Measurements from ENCODE around the gene NDUFS6.
"Not testable (repeated sequence)": the region's sequence is repeated elsewhere in the genome, so short reads cannot be mapped to it uniquely, and the experiment has no call there.

Gene NDUFS6

DNA sequence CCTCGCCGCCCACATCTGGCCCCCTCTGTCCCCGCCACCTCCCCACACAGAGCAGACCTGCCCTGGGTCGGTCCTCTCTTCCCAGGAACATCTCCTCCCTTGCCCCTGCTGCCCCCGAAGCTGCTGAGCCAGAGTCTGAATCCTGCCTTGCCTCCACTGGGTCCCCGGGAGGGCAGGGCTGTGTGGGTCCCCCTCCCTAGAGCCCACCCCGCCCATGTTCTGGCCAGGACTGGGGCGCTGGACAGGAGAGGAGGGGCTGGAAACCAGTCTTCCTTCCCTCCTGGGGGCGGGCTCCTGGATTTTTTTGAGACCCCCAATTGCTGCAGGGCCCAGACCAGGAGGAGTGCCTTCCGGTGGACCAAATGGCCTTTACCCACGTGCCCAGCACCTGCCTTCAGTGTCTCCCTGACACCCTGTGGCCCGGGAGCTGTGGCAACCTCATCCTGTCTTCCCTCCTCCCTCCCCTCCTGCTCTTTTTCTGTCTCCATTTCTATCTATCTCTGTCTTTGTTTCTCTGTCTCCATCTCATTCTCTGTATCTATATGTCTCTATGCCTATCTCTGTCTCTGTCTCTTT is 13.6 kb upstream of the NDUFS6 start:
- no peak overlapping the region for H3K27ac ChIP-seq
- no peak for DNase-seq
- no peaks in the 10 kb centered on the region for H3K9me3 ChIP-seq (ENCODE audit: severe bottlenecking)
- TF ChIP-seq, protein P1, sequence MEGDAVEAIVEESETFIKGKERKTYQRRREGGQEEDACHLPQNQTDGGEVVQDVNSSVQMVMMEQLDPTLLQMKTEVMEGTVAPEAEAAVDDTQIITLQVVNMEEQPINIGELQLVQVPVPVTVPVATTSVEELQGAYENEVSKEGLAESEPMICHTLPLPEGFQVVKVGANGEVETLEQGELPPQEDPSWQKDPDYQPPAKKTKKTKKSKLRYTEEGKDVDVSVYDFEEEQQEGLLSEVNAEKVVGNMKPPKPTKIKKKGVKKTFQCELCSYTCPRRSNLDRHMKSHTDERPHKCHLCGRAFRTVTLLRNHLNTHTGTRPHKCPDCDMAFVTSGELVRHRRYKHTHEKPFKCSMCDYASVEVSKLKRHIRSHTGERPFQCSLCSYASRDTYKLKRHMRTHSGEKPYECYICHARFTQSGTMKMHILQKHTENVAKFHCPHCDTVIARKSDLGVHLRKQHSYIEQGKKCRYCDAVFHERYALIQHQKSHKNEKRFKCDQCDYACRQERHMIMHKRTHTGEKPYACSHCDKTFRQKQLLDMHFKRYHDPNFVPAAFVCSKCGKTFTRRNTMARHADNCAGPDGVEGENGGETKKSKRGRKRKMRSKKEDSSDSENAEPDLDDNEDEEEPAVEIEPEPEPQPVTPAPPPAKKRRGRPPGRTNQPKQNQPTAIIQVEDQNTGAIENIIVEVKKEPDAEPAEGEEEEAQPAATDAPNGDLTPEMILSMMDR (IDR thresholded peaks at IDR 0.05; ENCODE audit: low read depth, low read length), result no peak
- no peaks in the 10 kb centered on the region for H3K36me3 ChIP-seq
- H3K4me3 ChIP-seq (ENCODE audit: low read depth, low read length), result no peak overlapping the region
- H3K27me3 ChIP-seq (ENCODE audit: insufficient read depth, low read depth, severe bottlenecking), result peaks cover 83% of the 10 kb centered on the region

DNA sequence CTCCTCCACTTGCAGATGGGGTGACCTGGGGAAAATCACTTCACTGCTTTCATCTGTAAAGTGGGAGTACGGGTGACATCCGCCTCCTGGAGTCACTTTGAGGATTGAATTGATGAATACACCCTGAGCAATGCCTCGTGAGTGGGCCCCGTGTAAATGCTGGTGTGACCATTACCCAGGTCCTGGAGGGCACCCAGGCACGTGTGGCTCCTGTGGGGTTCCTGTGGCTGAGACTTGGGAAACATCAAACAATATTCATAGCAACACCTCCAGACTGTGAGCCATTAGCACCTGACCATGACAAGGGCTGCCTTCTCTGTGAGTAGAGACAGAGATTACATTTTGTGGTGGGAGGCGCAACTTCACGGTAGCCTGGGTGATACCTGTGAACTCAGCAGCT is 13.0 kb upstream of the NDUFS6 start:
- Histone ChIP-seq H3K4me3 (ENCODE audit: low read depth, low read length) (no peak overlapping the region), H3K27ac (no peak overlapping the region), H3K9me3 (ENCODE audit: severe bottlenecking) (no peaks in the 10 kb centered on the region), H3K27me3 (ENCODE audit: insufficient read depth, low read depth, severe bottlenecking) (peaks cover 83% of the 10 kb centered on the region), H3K36me3 (no peaks in the 10 kb centered on the region)
- no peak for DNase-seq
- TF ChIP-seq, protein P1 (IDR thresholded peaks at IDR 0.05; ENCODE audit: low read depth, low read length), result no peak

DNA sequence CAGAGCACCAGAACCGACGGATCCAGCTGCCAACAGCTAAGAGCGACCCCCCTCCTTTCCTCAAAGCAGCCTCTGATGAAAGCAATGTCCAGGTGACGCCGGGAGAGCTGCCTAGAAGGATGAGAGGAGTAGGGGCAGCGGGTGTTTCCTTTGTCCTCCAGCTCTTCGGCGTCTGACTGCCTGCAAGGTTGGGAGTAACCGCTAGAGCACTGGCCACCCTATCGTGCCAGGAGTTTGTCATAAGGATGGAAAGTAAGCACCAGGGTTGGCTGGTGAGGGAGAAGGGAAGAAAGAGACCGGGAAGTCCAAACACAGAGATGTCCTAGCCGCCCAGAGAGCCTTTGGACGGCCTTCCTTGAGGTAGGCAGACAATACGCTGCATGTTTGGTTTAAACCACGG is 12.4 kb upstream of the NDUFS6 start:
- Histone ChIP-seq H3K36me3 (no peaks in the 10 kb centered on the region), H3K27me3 (ENCODE audit: insufficient read depth, low read depth, severe bottlenecking) (peaks cover 83% of the 10 kb centered on the region), H3K27ac (no peak overlapping the region), H3K9me3 (ENCODE audit: severe bottlenecking) (no peaks in the 10 kb centered on the region), H3K4me3 (ENCODE audit: low read depth, low read length) (no peak overlapping the region)
- DNase-seq, result no peak
- TF ChIP-seq, protein P1 (IDR thresholded peaks at IDR 0.05; ENCODE audit: low read depth, low read length), result no peak

DNA sequence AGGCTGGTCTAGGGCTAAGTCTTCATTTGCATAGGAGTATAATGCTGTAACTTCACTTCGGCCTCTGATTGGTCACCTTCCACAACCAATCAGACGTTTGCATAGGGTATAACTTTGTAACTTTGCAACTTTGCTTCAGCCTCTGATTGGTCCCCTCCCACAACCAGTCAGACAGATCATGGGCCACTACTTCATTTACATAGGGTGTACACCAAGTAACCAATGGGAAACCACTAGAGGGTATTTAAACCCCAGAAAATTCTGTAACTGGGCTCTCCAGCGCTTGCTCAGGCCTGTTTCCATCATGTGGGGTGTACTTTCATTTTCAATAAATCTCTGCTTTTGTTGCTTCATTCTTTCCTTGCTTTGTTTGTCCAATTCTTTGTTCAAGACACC is 11.8 kb upstream of the NDUFS6 start:
- DNase-seq; H3K27ac ChIP-seq; H3K4me3 ChIP-seq (ENCODE audit: low read depth, low read length); H3K36me3 ChIP-seq; H3K9me3 ChIP-seq (ENCODE audit: severe bottlenecking): not testable (repeated sequence)
- H3K27me3 ChIP-seq (ENCODE audit: insufficient read depth, low read depth, severe bottlenecking), result peaks cover 82% of the 10 kb centered on the region

DNA sequence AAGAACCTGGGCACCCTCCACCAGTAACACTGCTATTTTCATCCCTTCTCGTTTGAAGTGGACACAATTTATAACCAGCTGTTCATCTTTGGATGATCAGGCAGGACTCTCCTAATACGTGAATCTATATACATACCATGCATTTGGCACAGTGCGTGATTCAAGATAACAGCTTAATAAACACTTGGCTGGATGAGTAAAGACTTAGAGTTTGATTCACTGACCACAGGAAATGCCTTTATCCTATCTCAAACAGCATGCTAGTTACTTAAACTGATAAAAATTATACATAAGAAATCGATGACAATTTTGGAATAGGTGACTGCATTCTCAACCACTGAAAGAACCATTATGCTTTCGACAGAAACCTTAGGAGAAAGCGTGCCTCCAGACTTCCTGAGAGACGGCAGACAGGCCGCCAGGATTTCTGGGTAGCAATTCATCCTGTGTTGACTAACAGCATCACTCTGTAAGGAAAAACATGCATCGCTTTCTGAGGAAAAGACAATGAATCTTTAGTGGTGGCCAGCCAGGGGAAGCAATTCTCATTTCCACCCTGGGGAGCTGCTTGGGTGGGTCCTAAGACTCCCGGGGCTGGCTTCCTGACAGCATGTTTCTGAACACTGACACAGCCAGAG is 11.3 kb upstream of the NDUFS6 start:
- Histone ChIP-seq H3K4me3 (ENCODE audit: low read depth, low read length) (no peak overlapping the region), H3K9me3 (ENCODE audit: severe bottlenecking) (no peaks in the 10 kb centered on the region), H3K27me3 (ENCODE audit: insufficient read depth, low read depth, severe bottlenecking) (peaks cover 77% of the 10 kb centered on the region), H3K36me3 (no peaks in the 10 kb centered on the region), H3K27ac (no peak overlapping the region)
- TF ChIP-seq, protein P1 (IDR thresholded peaks at IDR 0.05; ENCODE audit: low read depth, low read length), result no peak
- DNase-seq, result no peak

DNA sequence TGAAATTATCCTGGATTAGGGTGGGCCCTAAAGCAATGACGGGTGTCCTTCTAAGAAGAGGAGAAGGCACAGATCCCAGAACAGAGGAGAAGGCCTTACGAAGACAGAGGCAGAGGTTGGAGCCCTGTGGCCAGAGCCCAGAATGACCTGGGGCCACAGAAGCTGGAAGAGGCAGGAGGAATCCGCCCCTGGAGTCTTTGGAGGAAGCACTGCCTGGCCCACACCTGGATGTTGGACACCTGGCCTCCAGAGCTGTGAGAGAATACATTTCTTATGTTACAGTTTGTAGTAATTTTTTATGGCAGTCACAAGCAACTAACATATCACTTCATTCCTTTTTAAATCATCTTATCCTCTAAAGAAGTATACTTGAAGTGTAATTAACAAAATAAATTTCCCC is 10.0 kb upstream of the NDUFS6 start:
- H3K36me3 ChIP-seq, result no peaks in the 10 kb centered on the region
- no peaks in the 10 kb centered on the region for H3K9me3 ChIP-seq (ENCODE audit: severe bottlenecking)
- no peak for DNase-seq
- no peak overlapping the region for H3K4me3 ChIP-seq (ENCODE audit: low read depth, low read length)
- TF ChIP-seq, protein P1 (IDR thresholded peaks at IDR 0.05; ENCODE audit: low read depth, low read length), result no peak
- peaks cover 73% of the 10 kb centered on the region for H3K27me3 ChIP-seq (ENCODE audit: insufficient read depth, low read depth, severe bottlenecking)
- H3K27ac ChIP-seq, result no peak overlapping the region

Data from WERI-Rb-1 (cell line).